OCI-LY7 (cell line): Measurements from ENCODE around the gene CDC42EP3. TPM values are rescaled to one million over a fixed set of nuclear protein-coding genes. Genes with fewer than 3 reads are reported as not detected.

ENCODE experiments used
- BruUV-seq: library from RNA; stranded (reverse); fragments of 400-500 nt; replicated peaks from 2 replicates; lab custom pipeline; 2021; lab: Mats Ljungman, UMichigan
- CTCF ChIA-PET: fragments of 300-600 bp; sonication (Branson Sonifier 250); formaldehyde crosslinking; loops from one replicate; lab custom pipeline; 2022; ENCODE audit warnings: antibody characterized with exemption; ENCODE audit not compliant: unreplicated experiment; lab: Charles Lee
- POLR2A ChIA-PET: fragments of 300-600 bp; sonication (Branson Sonifier 250); formaldehyde crosslinking; loops from one replicate; lab custom pipeline; 2022; ENCODE audit warnings: antibody characterized with exemption; lab: Charles Lee
- DNase-seq: peaks from one replicate; pipeline ENCODE4 v3.0.0-alpha.2; 2015; ENCODE audit warnings: low spot score
- H2AFZ ChIP-seq: fragments of 200-600 bp; sonication (generic), shearing (Covaris generic); 2 replicates; pipeline ENCODE4 v1.6.1; 2014; ENCODE audit warnings: mild to moderate bottlenecking, antibody characterized with exemption, low read length, moderate library complexity
- H3K27ac ChIP-seq: fragments of 200-600 bp; sonication (generic); 2 replicates; pipeline ENCODE4 v1.5.1; 2014; ENCODE audit warnings: mixed run types, low read depth, mild to moderate bottlenecking, moderate library complexity, low read length, inconsistent platforms; ENCODE audit not compliant: poor library complexity, severe bottlenecking
- H3K36me3 ChIP-seq: fragments of 200-600 bp; sonication (generic); 2 replicates; pipeline ENCODE4 v1.6.1; 2014; ENCODE audit warnings: mild to moderate bottlenecking, antibody characterized with exemption, low read length, moderate library complexity, mixed read lengths; ENCODE audit not compliant: insufficient read depth
- H3K4me1 ChIP-seq: fragments of 200-600 bp; sonication (generic); 2 replicates; pipeline ENCODE4 v1.5.1; 2014; ENCODE audit warnings: mild to moderate bottlenecking, low read length; ENCODE audit not compliant: insufficient read depth, poor library complexity, severe bottlenecking
- H3K4me2 ChIP-seq: fragments of 200-600 bp; sonication (generic); 2 replicates; pipeline ENCODE4 v1.6.1; 2014; ENCODE audit warnings: mild to moderate bottlenecking, low read length
- H3K4me3 ChIP-seq: fragments of 200-600 bp; sonication (generic); 2 replicates; pipeline ENCODE4 v1.5.1; 2014; ENCODE audit warnings: mild to moderate bottlenecking, low read depth, low read length; ENCODE audit not compliant: poor library complexity, severe bottlenecking
- H3K79me2 ChIP-seq: fragments of 200-600 bp; sonication (generic); 2 replicates; pipeline ENCODE4 v1.6.1; 2016; ENCODE audit warnings: low read depth, mild to moderate bottlenecking, low read length, moderate library complexity, mixed read lengths; ENCODE audit not compliant: insufficient read depth
- H3K9me2 ChIP-seq: fragments of 200-600 bp; sonication (generic); 2 replicates; pipeline ENCODE4 v1.6.1; 2016; ENCODE audit warnings: mild to moderate bottlenecking, low read length, mixed read lengths; ENCODE audit not compliant: insufficient read depth
- H3K9me3 ChIP-seq: fragments of 200-600 bp; sonication (generic); 2 replicates; pipeline ENCODE4 v1.6.1; 2014; ENCODE audit warnings: mild to moderate bottlenecking, mixed run types, low read length, mixed read lengths
- H4K20me1 ChIP-seq: fragments of 200-600 bp; sonication (generic); 2 replicates; pipeline ENCODE4 v1.6.1; 2014; ENCODE audit warnings: mild to moderate bottlenecking, antibody characterized with exemption, low read length, moderate library complexity, mixed read lengths; ENCODE audit not compliant: insufficient read depth
- CTCF ChIP-seq: fragments of 200-600 bp; sonication (generic); conservative IDR thresholded peaks from 2 replicates; pipeline ENCODE4 v1.5.1; 2014; ENCODE audit warnings: mild to moderate bottlenecking, antibody characterized with exemption, low read length, moderate library complexity, mixed read lengths
- EZH2phosphoT487 ChIP-seq: fragments of 200-600 bp; sonication (generic); IDR thresholded peaks from 2 replicates; pipeline ENCODE4 v1.6.1; 2018; ENCODE audit warnings: low read depth, borderline replicate concordance, mild to moderate bottlenecking, mixed run types, antibody characterized with exemption, low read length, moderate library complexity, mixed read lengths
- intact Hi-C: fragments of 100-400 bp; cut with micrococcal nuclease; formaldehyde crosslinking; loops from one replicate; pipeline ENCODE4 v1.10.0; 2022; ENCODE audit not compliant: unreplicated experiment
- total RNA-seq, 2 experiments: library from RNA; depleted of rRNA in 1 of 2; stranded (reverse); fragments of >200 nt in 1 of 2; shearing (Covaris generic) in 1 of 2; gene quantifications; 2 replicates each; pipeline ENCODE4 v1.2.3, GENCODE V29; 2014 to 2022

The CDC42EP3 gene
- total RNA-seq, 2 experiments from 2014 or later = 7.2 to 22.9 TPM

- Histone ChIP-seq H3K79me2 (peaks cover 21% of the 10 kb centered on the region; the same call in 1 of the 2 replicates), H3K4me1 (peaks cover 44% of the 10 kb centered on the region), H3K4me2 (peak overlapping the region; percentile 98), H3K27ac (peak overlapping the region; percentile 59), H3K4me3 (peak overlapping the region; percentile 94), H3K9me3 (no peaks in the 10 kb centered on the region), H3K36me3 (no peaks in the 10 kb centered on the region), H2AFZ (peak overlapping the region; percentile 66), H4K20me1 (0 out of 2 replicates have a peak, but pooled peaks cover 7% of the 10 kb centered on the region), H3K9me2 (no peaks in the 10 kb centered on the region)
- DNase-seq = peak; percentile 88
- ChIA-PET POLR2A (interaction anchor here (0.6 to 3.2 kb wide), 7 partner anchors 12 to 336 kb away, joined by 3 to 12 read pairs (median 4); no protein-coding TSS in a partner anchor), CTCF (no interaction called here)
- TF ChIP-seq CTCF = no peak
- TF ChIP-seq EZH2phosphoT487 = no peak
- no TSS peak for BruUV-seq
- intact Hi-C loops = loop anchor here (1.0 to 5.0 kb wide), 4 partner anchors 18 to 705 kb away; partner anchors contain the start of gene STRN
These were observed 845 bp upstream of the CDC42EP3 start for GRCh38 chr2:37672104-37672869.

- Histone ChIP-seq H3K4me2 (peak overlapping the region; percentile 98), H3K9me2 (no peaks in the 10 kb centered on the region), H3K79me2 (peaks cover 21% of the 10 kb centered on the region; the same call in 1 of the 2 replicates), H3K9me3 (no peaks in the 10 kb centered on the region), H3K4me3 (peak overlapping the region; percentile 94), H3K27ac (peak overlapping the region; percentile 59), H2AFZ (peak overlapping the region; percentile 66), H4K20me1 (0 out of 2 replicates have a peak, but pooled peaks cover 7% of the 10 kb centered on the region), H3K36me3 (no peaks in the 10 kb centered on the region), H3K4me1 (peaks cover 44% of the 10 kb centered on the region)
- no peak for TF ChIP-seq EZH2phosphoT487
- TF ChIP-seq CTCF = no peak
- POLR2A ChIA-PET = interaction anchor here (1.0 to 3.2 kb wide), 5 partner anchors 12 to 335 kb away, joined by 3 to 12 read pairs (median 6); no protein-coding TSS in a partner anchor
- BruUV-seq = no TSS peak
- DNase-seq = no peak
- intact Hi-C loops = loop anchor here (1.0 to 5.0 kb wide), 4 partner anchors 17 to 704 kb away; partner anchors contain the start of gene STRN
- CTCF ChIA-PET = no interaction called here
These were observed 318 bp upstream of the CDC42EP3 start for GRCh38 chr2:37671816-37672103.
